AG08396 (cell line): Measurements from ENCODE around the gene ADIG.

Experiments used
- DNase-seq: peaks from one replicate; pipeline ENCODE4 v3.0.0; 2012; ENCODE audit warnings: low spot score, mixed read lengths

The ADIG gene

GRCh38 chr20:38633577-38634093 is 52.6 kb downstream of the ADIG start:
- DNase-seq, result peak; percentile 84

GRCh38 chr20:38635721-38636288 is 54.8 kb downstream of the ADIG start:
- peak; percentile 23 for DNase-seq
